ENCODE results near the gene TSPAN18. TPM values are rescaled to one million over a fixed set of nuclear protein-coding genes. Genes with fewer than 3 reads are reported as not detected.

TSPAN18 gene
- total and polyA plus RNA-seq, 2 of the 8 experiments (the other 6 are each of a cell fraction or from before 2014, with no cell fraction given): 5.2 to 10.2 TPM

DNA sequence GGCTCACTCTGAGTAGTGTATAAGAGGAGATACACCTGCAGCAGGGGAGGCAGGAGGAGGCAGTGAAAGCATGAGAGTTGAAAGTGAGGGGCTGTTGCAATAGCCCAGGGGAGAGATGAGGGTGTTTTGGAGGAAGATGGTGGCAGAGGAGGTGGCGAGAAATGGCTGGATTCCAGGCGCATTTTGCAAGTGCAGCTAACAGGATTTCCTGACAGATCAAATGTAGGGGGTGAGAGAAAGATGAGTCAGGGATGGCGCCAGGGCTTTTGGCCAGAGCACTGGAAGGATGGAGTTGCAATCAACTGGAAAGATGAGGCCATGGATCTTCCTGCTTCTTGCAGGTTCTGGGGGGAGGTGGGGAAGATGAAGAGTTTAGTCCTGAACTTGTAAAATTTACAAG is 16.8 kb upstream of the TSPAN18 start:
- TF ChIP-seq YY1 (IDR thresholded peaks at IDR 0.05; ENCODE audit: low read depth, low read length): no peak
- TF ChIP-seq BACH1 (IDR thresholded peaks at IDR 0.05; ENCODE audit: low read length): no peak
- H2BK120ac ChIP-seq (replicated peaks; ENCODE audit: low read depth, low read length): no peak overlapping the region
- 82% methylated on average over 3 of the region's 3 CpGs; no CpG with 5 or more reads in 1 of the 2 experiments for WGBS, 2 experiments (ENCODE audit: extremely low coverage in 1 of 2, insufficient coverage in 1 of 2, insufficient read length in 1 of 2, insufficient replicate concordance in 2 of 2, low coverage in 1 of 2, low lambda C conversion rate in 2 of 2, missing lambda C conversion rate in 1 of 2)
- 0 out of 2 replicates have a peak, but pooled peaks cover 2% of the 10 kb centered on the region for H3K23me2 ChIP-seq (ENCODE audit: low read depth, low read length)
- no peak overlapping the region for H2BK5ac ChIP-seq (ENCODE audit: low read depth, low read length)
- H4K20me1 ChIP-seq (replicated peaks in 1 of 2; ENCODE audit: control insufficient read depth in 1 of 2, insufficient read depth in 2 of 2, low read length in 2 of 2): no peaks in the 10 kb centered on the region
- H3K27ac ChIP-seq (ENCODE audit: low read depth, low read length): no peak overlapping the region
- H3K18ac ChIP-seq (ENCODE audit: extremely low read depth, low read length): no peak overlapping the region
- H3K14ac ChIP-seq (ENCODE audit: insufficient read length): no peak overlapping the region
- H3K27me3 ChIP-seq (replicated peaks in 1 of 4; ENCODE audit: control insufficient read depth in 3 of 4, extremely low read depth in 1 of 4, insufficient read depth in 3 of 4, low read length in 3 of 4): 0 out of 7 replicates have a peak, but pooled peaks cover 0 to 6% (median 0%) of the 10 kb centered on the region in 4 experiments
- DNase-seq (ENCODE audit: low read depth in 1 of 2, low spot score in 2 of 2) (no peak), FAIRE-seq (no peak)
- no peaks in the 10 kb centered on the region for H3K79me2 ChIP-seq (ENCODE audit: control insufficient read depth in 1 of 2, insufficient read depth in 2 of 2, low read length in 2 of 2)
- H3K36me3 ChIP-seq (ENCODE audit: control insufficient read depth in 2 of 4, insufficient read depth in 4 of 4, low read length in 3 of 4): no peaks in the 10 kb centered on the region
- no peak overlapping the region; the same call in 1 of the 2 replicates for H2BK20ac ChIP-seq (ENCODE audit: low read length)
- POLR2A ChIA-PET (ENCODE audit: partially characterized antibody): interaction anchor here (0.6 to 0.9 kb wide), 2 partner anchors 16 to 55 kb away, joined by 3 read pairs; no protein-coding TSS in a partner anchor
- H3K56ac ChIP-seq (replicated peaks; ENCODE audit: insufficient read length, low read depth, low read length): no peak overlapping the region
- H3K9ac ChIP-seq (replicated peaks in 1 of 4; ENCODE audit: extremely low read depth in 1 of 4, low read depth in 3 of 4, low read length in 3 of 4): no peak overlapping the region
- no peak overlapping the region for H4K91ac ChIP-seq (replicated peaks; ENCODE audit: insufficient read length, low read length)
- H2BK15ac ChIP-seq (ENCODE audit: low read length): 0 out of 2 replicates have a peak overlapping the region, but pooled peaks have one; percentile 81
- H3K4me1 ChIP-seq (replicated peaks in 1 of 4; ENCODE audit: control insufficient read depth in 3 of 4, insufficient read depth in 4 of 4, low read length in 3 of 4): peaks cover 8 to 10% (median 10%) of the 10 kb centered on the region in 4 experiments
- no peak overlapping the region for H4K5ac ChIP-seq (ENCODE audit: insufficient read length, low read depth, low read length)
- no peak overlapping the region for H4K8ac ChIP-seq (ENCODE audit: extremely low read depth, insufficient read depth, low read length)
- H3K9me3 ChIP-seq (ENCODE audit: insufficient read depth in 2 of 2, low read depth in 1 of 2, low read length in 1 of 2): no peaks in the 10 kb centered on the region
- no peak overlapping the region for H3K23ac ChIP-seq (ENCODE audit: insufficient read length)
- no peak overlapping the region for H2AFZ ChIP-seq (ENCODE audit: low read length)
- H3K79me1 ChIP-seq (ENCODE audit: low read depth, low read length): no peaks in the 10 kb centered on the region
- no peak overlapping the region for H2BK12ac ChIP-seq (ENCODE audit: low read depth, low read length)
- H2AK5ac ChIP-seq (ENCODE audit: low read depth, low read length): no peak overlapping the region
- H3K4ac ChIP-seq (replicated peaks; ENCODE audit: insufficient read length, low read depth, low read length): no peak overlapping the region
- no peak overlapping the region for H3K4me2 ChIP-seq (ENCODE audit: insufficient read depth in 1 of 2, low read depth in 2 of 2, low read length in 2 of 2)
- no peak overlapping the region for H3K4me3 ChIP-seq (ENCODE audit: extremely low read depth in 1 of 4, insufficient read depth in 2 of 4, low read depth in 3 of 4, low read length in 4 of 4)
- CTCF ChIA-PET (ENCODE audit: partially characterized antibody): interaction anchor here (1.0 to 3.2 kb wide), 7 partner anchors 15 to 217 kb away, joined by 3 to 15 read pairs (median 3); no protein-coding TSS in a partner anchor
